Measurements from ENCODE around the gene INPP5J. TPM values are rescaled to one million over a fixed set of nuclear protein-coding genes. Genes with fewer than 3 reads are reported as not detected.

Gene INPP5J
- total and polyA plus RNA-seq, 3 donors from 2014 or later: 5.2 to 17.2 (median 11.3) TPM

GRCh38 chr22:31091106-31091975, 31.4 kb upstream of the INPP5J start:
- WGBS, 2 donors: 52 to 76% methylated on average over 13 to 29 of the region's 29 CpGs
- Histone ChIP-seq H3K27ac (peak overlapping the region in 1 of 2 donors; percentile 39), H3K9me3 (no peaks in the 10 kb centered on the region), H3K4me1 (no peaks in the 10 kb centered on the region), H3K36me3 (ENCODE audit: low read depth, missing control alignments) (no peaks in the 10 kb centered on the region), H3K27me3 (no peaks in the 10 kb centered on the region), H3K4me3 (no peak overlapping the region)
- intact Hi-C loops (cut with DNase I; ENCODE audit: low total_unique reads): loop anchor here (10.0 kb wide), 1 partner anchor 53 kb away; the partner anchor contains the start of gene PLA2G3
- no peak for DNase-seq
- TF ChIP-seq, protein P1, sequence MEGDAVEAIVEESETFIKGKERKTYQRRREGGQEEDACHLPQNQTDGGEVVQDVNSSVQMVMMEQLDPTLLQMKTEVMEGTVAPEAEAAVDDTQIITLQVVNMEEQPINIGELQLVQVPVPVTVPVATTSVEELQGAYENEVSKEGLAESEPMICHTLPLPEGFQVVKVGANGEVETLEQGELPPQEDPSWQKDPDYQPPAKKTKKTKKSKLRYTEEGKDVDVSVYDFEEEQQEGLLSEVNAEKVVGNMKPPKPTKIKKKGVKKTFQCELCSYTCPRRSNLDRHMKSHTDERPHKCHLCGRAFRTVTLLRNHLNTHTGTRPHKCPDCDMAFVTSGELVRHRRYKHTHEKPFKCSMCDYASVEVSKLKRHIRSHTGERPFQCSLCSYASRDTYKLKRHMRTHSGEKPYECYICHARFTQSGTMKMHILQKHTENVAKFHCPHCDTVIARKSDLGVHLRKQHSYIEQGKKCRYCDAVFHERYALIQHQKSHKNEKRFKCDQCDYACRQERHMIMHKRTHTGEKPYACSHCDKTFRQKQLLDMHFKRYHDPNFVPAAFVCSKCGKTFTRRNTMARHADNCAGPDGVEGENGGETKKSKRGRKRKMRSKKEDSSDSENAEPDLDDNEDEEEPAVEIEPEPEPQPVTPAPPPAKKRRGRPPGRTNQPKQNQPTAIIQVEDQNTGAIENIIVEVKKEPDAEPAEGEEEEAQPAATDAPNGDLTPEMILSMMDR (IDR thresholded peaks at IDR 0.05): no peak
- TF ChIP-seq POLR2A (IDR thresholded peaks at IDR 0.05): no peak

GRCh38 chr22:31092161-31092560, 30.6 kb upstream of the INPP5J start:
- DNase-seq: no peak
- Histone ChIP-seq H3K27ac (no peak overlapping the region), H3K27me3 (no peaks in the 10 kb centered on the region), H3K4me1 (no peaks in the 10 kb centered on the region), H3K36me3 (ENCODE audit: low read depth, missing control alignments) (no peaks in the 10 kb centered on the region), H3K9me3 (no peaks in the 10 kb centered on the region), H3K4me3 (no peak overlapping the region)
- intact Hi-C loops (cut with DNase I; ENCODE audit: low total_unique reads): loop anchor here (10.0 kb wide), 1 partner anchor 53 kb away; the partner anchor contains the start of gene PLA2G3
- WGBS, 2 donors: 93 to 97% methylated on average over 7 to 9 of the region's 9 CpGs
- TF ChIP-seq POLR2A (IDR thresholded peaks at IDR 0.05): no peak
- TF ChIP-seq, protein P1 (IDR thresholded peaks at IDR 0.05): no peak

DNA sequence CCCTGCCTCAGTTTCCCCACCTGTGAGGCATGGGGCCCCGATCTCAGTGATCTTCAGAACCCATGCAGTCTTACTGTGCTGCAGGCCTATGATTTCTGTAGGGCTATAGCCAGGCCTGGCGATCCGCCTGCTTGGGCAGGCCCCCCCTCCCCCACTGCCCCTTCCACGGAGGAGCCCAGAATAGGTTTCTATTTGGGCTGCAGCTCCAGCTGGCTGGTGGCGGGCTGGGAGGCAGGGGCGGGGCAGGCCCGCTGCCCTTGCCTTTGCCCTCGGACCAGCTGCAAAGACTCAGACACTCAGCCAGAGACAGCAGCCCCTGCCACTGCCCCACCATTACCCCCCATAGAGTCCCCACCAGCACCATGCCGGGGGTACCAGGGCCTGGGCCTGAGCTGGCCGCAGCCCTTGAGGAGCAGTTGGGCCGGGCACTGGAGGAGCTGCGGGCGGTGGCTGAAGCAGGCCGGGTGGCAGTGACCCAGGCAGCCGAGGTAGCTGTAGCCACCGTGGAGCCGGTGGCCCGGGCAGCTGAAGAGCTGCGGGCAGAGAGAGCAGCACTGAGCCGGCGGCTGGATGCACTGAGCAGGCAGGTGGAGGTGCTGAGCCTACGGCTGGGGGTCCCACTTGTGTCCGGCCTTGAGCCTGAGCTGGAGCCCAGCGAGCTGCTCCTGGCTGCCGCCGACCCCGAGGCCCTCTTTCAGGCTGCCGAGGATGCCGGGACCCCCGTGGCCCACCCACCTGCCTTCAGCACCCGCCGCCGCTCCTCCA, 29.5 kb upstream of the INPP5J start:
- Histone ChIP-seq H3K27ac (no peak overlapping the region), H3K4me1 (no peaks in the 10 kb centered on the region), H3K9me3 (no peaks in the 10 kb centered on the region), H3K27me3 (no peaks in the 10 kb centered on the region), H3K4me3 (no peak overlapping the region), H3K36me3 (ENCODE audit: low read depth, missing control alignments) (no peaks in the 10 kb centered on the region)
- TF ChIP-seq, protein P1 (IDR thresholded peaks at IDR 0.05): no peak
- no peak for TF ChIP-seq POLR2A (IDR thresholded peaks at IDR 0.05)
- intact Hi-C loops (cut with DNase I; ENCODE audit: low total_unique reads): loop anchor here (10.0 kb wide), 1 partner anchor 52 kb away; the partner anchor contains the start of gene PLA2G3
- WGBS, 2 donors: 87 to 91% methylated on average over 22 to 30 of the region's 33 CpGs
- no peak for DNase-seq

- H3K9me3 ChIP-seq: no peaks in the 10 kb centered on the region
- no peak for DNase-seq
- H3K27me3 ChIP-seq: no peaks in the 10 kb centered on the region
- TF ChIP-seq POLR2A (IDR thresholded peaks at IDR 0.05): no peak
- TF ChIP-seq, protein P1 (IDR thresholded peaks at IDR 0.05): no peak
- H3K36me3 ChIP-seq (ENCODE audit: low read depth, missing control alignments): no peaks in the 10 kb centered on the region
- intact Hi-C loops (cut with DNase I; ENCODE audit: low total_unique reads): loop anchor here (10.0 kb wide), 1 partner anchor 51 kb away; the partner anchor contains the start of gene PLA2G3
- H3K4me3 ChIP-seq: no peak overlapping the region
- H3K4me1 ChIP-seq: no peaks in the 10 kb centered on the region
- H3K27ac ChIP-seq: no peak overlapping the region
- 49 to 72% methylated on average over 5 of the region's 5 CpGs for WGBS, 2 donors
Observed at GRCh38 chr22:31094021-31094551, 28.7 kb upstream of the INPP5J start.

Data from testis (tissue), 3 donors.